Melanocyte of skin (primary cell): ENCODE results near the gene CLK4. TPM values are rescaled to one million over a fixed set of nuclear protein-coding genes. Genes with fewer than 3 reads are reported as not detected.

Experiments used
- small RNA-seq, 2 donors: library from RNA; depleted of rRNA; stranded (forward); fragments of <200 nt; gene quantifications; one replicate each; pipeline ENCODE3, GENCODE V24; 2012
- total RNA-seq, 2 donors: library from RNA; depleted of rRNA; stranded (reverse); fragments of >200 nt; gene quantifications; 2 replicates each; pipeline ENCODE4 v1.2.3, GENCODE V29; 2012

CLK4 gene
- total RNA-seq, result 10 to 100 TPM; 11.7 to 18.2 TPM

DNA sequence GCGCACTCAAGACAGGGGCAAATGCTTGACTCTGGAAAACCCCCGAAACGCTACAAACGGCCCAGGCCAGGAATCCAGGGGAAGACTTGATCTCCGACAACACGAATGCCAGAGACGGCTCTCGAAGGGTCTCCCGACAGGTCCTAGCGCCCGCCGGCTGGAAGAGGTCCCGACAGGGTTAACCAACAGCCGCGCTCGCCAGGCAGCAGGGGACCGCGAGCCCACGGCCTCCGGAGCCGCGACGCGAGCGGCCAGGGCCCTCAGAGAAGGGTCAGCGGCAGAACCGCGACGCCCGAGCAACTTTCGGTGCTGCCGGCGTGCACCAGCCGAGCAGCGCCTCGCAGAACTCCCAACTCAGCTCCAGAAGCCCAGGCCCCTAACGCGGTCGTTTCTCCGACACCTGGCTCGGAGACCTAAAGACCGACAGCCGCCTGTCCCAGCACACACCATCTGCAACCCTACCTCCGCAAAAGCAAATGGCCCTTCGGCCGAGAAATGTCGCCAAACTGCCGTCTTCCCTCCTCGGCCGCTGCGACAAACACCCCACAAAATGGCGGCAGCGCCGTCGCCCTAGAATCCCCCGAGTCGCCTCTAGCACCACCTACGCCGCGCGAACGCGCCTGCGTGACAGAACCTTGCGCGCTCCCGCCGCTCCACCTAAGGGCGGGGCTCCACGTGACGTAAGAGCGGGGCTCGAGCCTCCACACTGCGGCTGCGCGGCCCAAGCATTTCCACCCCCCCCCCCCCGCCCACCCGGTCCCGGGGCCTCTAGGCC lies at the start of gene CLK4:
TSS of gene CLK4 (minus strand) at position 567 of the 775 bp plus-strand sequence. CDS start 3,634 bp downstream, outside the sequence.

DNA sequence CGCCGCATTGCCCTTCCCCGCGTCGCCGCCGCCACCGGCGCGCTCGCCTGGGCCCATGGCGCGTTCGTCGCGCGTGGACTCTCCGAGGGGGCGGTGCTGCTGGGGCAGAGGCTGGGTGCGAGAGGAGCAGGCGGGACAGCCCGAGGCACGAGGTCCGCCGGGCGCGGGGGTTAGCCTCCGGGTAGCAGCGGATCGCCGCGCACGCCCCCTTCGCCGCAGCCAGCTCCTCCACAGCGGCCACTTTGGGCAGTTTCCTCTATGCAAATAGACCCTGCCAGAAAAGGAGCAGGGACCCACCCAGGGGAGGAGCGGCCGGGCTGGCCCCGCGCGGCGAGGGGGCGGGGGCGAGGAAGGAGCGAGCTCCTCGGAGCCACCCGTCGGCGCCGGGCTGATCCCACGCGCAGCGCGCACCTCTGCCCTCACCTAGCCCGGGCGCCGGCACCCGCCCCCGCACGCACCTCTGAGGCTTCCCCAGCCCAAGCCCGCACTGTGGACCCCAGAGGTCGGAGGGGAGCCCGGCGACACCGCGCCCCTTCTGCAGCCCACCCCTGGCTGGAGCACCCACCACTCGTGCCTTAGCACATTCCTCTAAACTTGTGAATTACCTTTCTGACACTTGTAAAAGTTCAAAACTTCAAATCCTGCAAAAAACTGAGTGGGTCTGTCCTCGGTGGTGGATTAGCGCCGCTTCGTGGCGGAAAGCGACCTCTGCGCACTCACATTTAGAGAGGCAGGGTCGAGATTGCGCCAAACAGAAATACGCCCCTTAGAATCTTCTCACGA lies 36.5 kb downstream of the CLK4 start, which contains the start of gene COL23A1:
TSS of gene COL23A1 (minus strand) at position 253 of the 783 bp plus-strand sequence.

Small RNA genes within 50 kb of the gene (small RNA-seq; reads per million reads assigned to genes)
- 0 reads per million in 2 donors for gene RN7SKP70

Other genes starting within 250 kb of the CLK4 start
- gene COL23A1, start 36.7 kb downstream of the CLK4 start, total RNA-seq, result under 1 TPM in 1 of 2 donors, not detected in 1; 0.34 TPM
- 1 to 10 TPM; 4.8 to 5.0 TPM for gene ZNF354A, start 103.6 kb upstream of the CLK4 start, total RNA-seq
- gene ZNF354B, start 232.9 kb upstream of the CLK4 start, total RNA-seq, result 1 to 10 TPM; 7.7 to 8.3 TPM